GM18867 (cell line): ENCODE results near the gene HTR1B.

Experiments
- ATAC-seq: cut with Tn5 transposase; IDR thresholded peaks from one replicate; pipeline ENCODE4 v1.9.1; 2021; ENCODE audit warnings: mild to moderate bottlenecking, moderate library complexity; ENCODE audit not compliant: unreplicated experiment

The HTR1B gene

GRCh38 chr6:77456531-77457248, 6.6 kb downstream of the HTR1B start:
- no peak for ATAC-seq

DNA sequence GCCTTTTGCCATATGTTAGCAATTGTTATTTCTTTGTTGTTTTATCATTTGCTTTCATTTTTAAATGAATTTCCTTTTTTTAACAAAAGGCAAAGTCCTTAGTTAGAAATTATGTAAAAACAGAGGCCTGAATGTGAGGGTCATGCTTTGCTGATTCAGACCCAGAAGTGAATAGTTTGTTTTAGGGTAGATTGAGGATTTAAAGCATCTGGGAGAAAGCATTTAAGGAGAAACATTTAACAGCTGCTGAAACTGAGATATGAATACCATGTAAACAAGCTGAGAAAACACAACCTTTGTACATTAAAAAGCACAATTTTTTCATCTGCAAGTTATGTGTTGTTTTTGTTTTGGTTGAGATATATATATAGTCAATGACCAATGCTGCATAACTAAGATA, 8.0 kb downstream of the HTR1B start:
- ATAC-seq, result no peak

- ATAC-seq, result no peak
Measured at GRCh38 chr6:77454386-77454785, 8.9 kb downstream of the HTR1B start.

GRCh38 chr6:77451466-77451865, 11.8 kb downstream of the HTR1B start:
- no peak for ATAC-seq

- ATAC-seq, result no peak
Measured at GRCh38 chr6:77450924-77451323, 12.4 kb downstream of the HTR1B start.

DNA sequence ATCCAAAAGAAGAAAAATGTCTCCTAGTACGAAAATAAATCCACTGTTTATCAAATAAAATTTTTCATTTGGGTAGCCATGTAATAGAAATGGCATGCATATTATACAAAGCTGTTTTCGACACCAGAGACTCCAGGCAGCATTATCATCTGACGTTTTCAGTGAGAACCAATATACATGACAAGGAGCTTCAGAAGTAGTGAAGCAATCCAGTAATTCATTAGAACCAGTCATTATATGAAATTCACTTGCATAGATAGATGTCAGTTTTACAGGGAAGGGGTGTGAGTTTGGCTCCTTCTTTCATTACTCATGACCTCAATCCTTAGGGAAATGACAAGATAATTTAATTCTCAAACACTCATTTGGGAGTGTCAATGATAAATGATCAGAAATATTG, 14.7 kb downstream of the HTR1B start:
- no peak for ATAC-seq

DNA sequence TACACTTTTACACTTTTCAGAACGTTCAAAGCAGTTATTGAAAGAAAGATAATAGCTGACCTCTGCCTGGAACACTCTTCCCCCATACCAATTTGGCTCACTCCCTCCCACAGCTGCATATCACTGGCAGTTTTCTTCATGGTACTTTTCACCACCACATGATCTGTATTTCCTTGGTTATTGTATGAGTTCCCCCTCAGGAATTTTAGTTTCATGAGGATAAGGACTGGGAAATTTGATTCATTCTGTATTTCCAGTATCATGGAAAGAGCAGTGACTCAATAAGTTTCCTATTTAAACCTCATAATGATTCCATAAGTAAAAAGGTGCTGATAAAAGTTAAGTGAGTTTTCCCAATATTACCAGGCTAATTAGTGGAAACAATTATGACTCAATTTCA, 16.0 kb downstream of the HTR1B start:
- ATAC-seq, result no peak

DNA sequence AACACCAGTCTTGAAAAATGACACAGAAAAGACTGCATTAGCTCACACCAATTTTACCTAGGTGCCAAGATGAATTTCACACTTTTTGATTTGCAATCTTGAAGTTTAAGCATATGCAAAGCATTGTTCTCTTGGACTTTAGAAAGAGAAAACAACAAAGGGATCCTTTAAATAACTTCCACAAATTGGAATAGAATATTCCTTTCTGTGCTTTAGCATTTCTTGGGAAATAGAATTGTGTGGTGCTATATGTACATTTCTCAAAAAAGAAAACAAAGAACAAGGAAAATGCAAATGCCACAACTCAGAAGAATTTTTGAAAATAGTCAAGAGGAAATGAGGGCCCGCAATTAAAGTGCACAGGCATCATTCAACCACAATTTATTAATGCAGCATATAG, 17.0 kb downstream of the HTR1B start:
- ATAC-seq, result no peak

DNA sequence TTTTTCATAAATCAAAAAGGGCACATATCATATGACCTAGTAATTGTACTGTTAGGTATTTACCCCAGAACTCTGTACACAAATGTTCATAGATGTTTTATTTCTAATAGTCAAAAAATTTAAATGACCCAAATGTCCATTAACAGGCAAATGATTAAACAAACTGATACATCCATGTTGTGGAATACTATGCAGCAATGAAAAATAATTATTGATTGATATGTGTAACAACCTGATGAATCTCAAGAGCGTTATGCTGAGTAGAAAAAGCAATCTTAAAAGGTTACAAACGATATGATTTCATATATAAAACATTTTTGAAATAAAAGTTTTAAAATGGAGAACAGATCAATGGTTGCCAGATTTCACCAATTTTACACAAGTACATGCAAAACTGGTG, 18.1 kb downstream of the HTR1B start:
- ATAC-seq, result no peak

- no peak for ATAC-seq
Measured at GRCh38 chr6:77440206-77440976, 22.9 kb downstream of the HTR1B start.

GRCh38 chr6:77433888-77434287, 29.4 kb downstream of the HTR1B start:
- no peak for ATAC-seq

DNA sequence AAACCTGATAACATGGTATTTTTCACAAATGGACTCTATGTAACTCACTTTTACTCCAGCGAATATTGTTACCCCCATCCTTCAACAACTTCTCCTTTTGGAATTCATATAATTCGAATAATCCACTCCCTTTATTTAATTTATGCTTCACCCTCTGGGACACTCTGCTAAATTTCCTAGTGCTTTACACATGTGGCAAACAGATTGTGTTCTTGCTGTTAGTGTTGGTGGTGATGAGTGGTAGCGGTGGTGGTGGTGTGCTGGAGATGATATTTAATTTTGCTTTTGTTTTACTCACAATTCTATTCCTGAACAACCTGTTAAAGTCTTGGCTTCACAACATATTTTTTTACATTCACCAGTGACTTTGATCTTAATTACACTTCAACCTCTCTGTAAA, 32.8 kb downstream of the HTR1B start:
- ATAC-seq, result no peak

- no peak for ATAC-seq
Measured at GRCh38 chr6:77425671-77426070, 37.6 kb downstream of the HTR1B start.

- ATAC-seq, result no peak
Measured at GRCh38 chr6:77425216-77425615, 38.1 kb downstream of the HTR1B start.

GRCh38 chr6:77424761-77425160, 38.5 kb downstream of the HTR1B start:
- no peak for ATAC-seq

DNA sequence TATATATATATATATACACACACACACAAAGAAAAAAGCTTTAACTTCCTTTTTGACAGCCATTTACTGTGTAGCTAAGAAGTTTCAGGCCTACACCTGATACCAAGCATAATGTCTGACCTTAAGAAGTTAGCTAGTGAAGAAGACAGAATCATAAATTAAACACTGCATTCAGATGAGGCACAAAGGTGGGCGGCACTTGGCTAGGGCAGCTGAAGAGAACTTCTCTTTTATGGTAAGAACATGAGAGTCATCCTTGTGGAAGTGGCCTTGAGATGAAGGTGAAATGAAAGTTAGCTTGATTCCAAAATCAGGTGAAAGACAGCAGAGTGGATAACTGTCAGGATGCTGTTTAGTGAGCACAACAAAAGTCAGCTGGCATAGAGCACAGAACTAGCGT, 46.5 kb downstream of the HTR1B start:
- ATAC-seq, result no peak

- ATAC-seq, result no peak
Measured at GRCh38 chr6:77415706-77416105, 47.6 kb downstream of the HTR1B start.
